WTC11 (cell line): ENCODE data around the gene ATF7. TPM values are rescaled to one million over a fixed set of nuclear protein-coding genes. Genes with fewer than 3 reads are reported as not detected.
A peak's percentile ranks its signal among the peaks of the same experiment; 100 is the strongest.

Source experiments
- ATAC-seq: fragments of 200-7000 bp; cut with Tn5 transposase; 2 replicates; pipeline ENCODE4 v1.10.0; 2021; ENCODE audit warnings: mild to moderate bottlenecking, moderate library complexity
- CTCF ChIA-PET: fragments of 300-600 bp; sonication (Branson Sonifier 250); formaldehyde crosslinking; loops from one replicate; lab custom pipeline; 2021; ENCODE audit warnings: antibody characterized with exemption; lab: Charles Lee
- POLR2A ChIA-PET: fragments of 350-600 bp; sonication (Branson Sonifier 250); formaldehyde crosslinking; loops from one replicate; lab custom pipeline; 2021; ENCODE audit warnings: antibody characterized with exemption; lab: Charles Lee
- DNase-seq: peaks from one replicate; pipeline ENCODE4 v3.0.0; 2021; ENCODE audit warnings: low spot score
- H3K27ac Mint-ChIP-seq: 2 replicates; pipeline ENCODE4 v1.8.0; 2021; ENCODE audit warnings: mixed read lengths
- H3K27me3 Mint-ChIP-seq: 2 replicates; pipeline ENCODE4 v1.8.0; 2021; ENCODE audit warnings: low read depth, mild to moderate bottlenecking, moderate library complexity, mixed read lengths
- H3K36me3 Mint-ChIP-seq: 2 replicates; pipeline ENCODE4 v1.8.0; 2021; ENCODE audit warnings: mixed read lengths
- H3K4me1 Mint-ChIP-seq: 2 replicates; pipeline ENCODE4 v1.8.0; 2022; ENCODE audit warnings: mixed read lengths
- H3K4me3 Mint-ChIP-seq: 2 replicates; pipeline ENCODE4 v1.8.0; 2021; ENCODE audit warnings: mild to moderate bottlenecking, moderate library complexity, mixed read lengths
- H3K9me3 Mint-ChIP-seq: 2 replicates; pipeline ENCODE4 v1.8.0; 2021; ENCODE audit warnings: mixed read lengths
- CREM ChIP-seq: sonication (generic); formaldehyde crosslinking; IDR thresholded peaks from 2 replicates; pipeline ENCODE4 v1.8.1; 2022; ENCODE audit warnings: mild to moderate bottlenecking, missing genetic modification reagents, moderate library complexity
- ESRRA ChIP-seq: sonication (generic); formaldehyde crosslinking; IDR thresholded peaks from 2 replicates; pipeline ENCODE4 v1.8.1; 2022; ENCODE audit warnings: mild to moderate bottlenecking, missing genetic modification reagents, borderline replicate concordance
- FOXK1 ChIP-seq: sonication (generic); formaldehyde crosslinking; IDR thresholded peaks from 2 replicates; pipeline ENCODE4 v1.8.0; 2022; ENCODE audit warnings: mild to moderate bottlenecking, moderate library complexity, missing genetic modification reagents
- IRF2 ChIP-seq: sonication (generic); formaldehyde crosslinking; IDR thresholded peaks from 2 replicates; pipeline ENCODE4 v1.8.0; 2022; ENCODE audit warnings: low read depth, missing genetic modification reagents, borderline replicate concordance
- MYBL2 ChIP-seq: sonication (generic); formaldehyde crosslinking; IDR thresholded peaks from 2 replicates; pipeline ENCODE4 v1.8.1; 2023; ENCODE audit warnings: mild to moderate bottlenecking, moderate library complexity, missing genetic modification reagents
- RORB ChIP-seq: fragments of 250-450 bp; sonication (Bioruptor Pico); IDR thresholded peaks from 2 replicates; pipeline ENCODE4 v1.9.0; 2021; ENCODE audit warnings: mild to moderate bottlenecking
- ZNF138 ChIP-seq: sonication (generic); formaldehyde crosslinking; conservative IDR thresholded peaks from 2 replicates; pipeline ENCODE4 v1.8.1; 2022; ENCODE audit warnings: mild to moderate bottlenecking, moderate library complexity, missing genetic modification reagents
- total RNA-seq: library from RNA; stranded (reverse); gene quantifications from 3 replicates; pipeline ENCODE4 v1.2.3, GENCODE V29; 2021
- TF ChIP-seq, protein P1 (sequence below): sonication (generic); formaldehyde crosslinking; IDR thresholded peaks from 2 replicates; pipeline ENCODE4 v1.8.0; 2022; ENCODE audit warnings: mild to moderate bottlenecking, missing genetic modification reagents
- TF ChIP-seq, protein P2 (sequence below): sonication (generic); formaldehyde crosslinking; IDR thresholded peaks from 2 replicates; pipeline ENCODE4 v1.8.0; 2023; ENCODE audit warnings: mild to moderate bottlenecking, missing genetic modification reagents
- TF ChIP-seq, protein P3 (sequence below): sonication (generic); formaldehyde crosslinking; IDR thresholded peaks from 2 replicates; pipeline ENCODE4 v1.8.1; 2023; ENCODE audit warnings: mild to moderate bottlenecking, missing genetic modification reagents
- TF ChIP-seq, protein P4 (sequence below): fragments of 250-450 bp; sonication (Bioruptor Pico); IDR thresholded peaks from 2 replicates; pipeline ENCODE4 v1.9.0; 2021; ENCODE audit warnings: mild to moderate bottlenecking
- TF ChIP-seq, protein P5 (sequence below): sonication (generic); formaldehyde crosslinking; IDR thresholded peaks from 2 replicates; pipeline ENCODE4 v1.8.1; 2023; ENCODE audit warnings: mild to moderate bottlenecking, missing genetic modification reagents, moderate library complexity
- TF ChIP-seq, protein P6 (sequence below): sonication (generic); formaldehyde crosslinking; IDR thresholded peaks from 2 replicates; pipeline ENCODE4 v1.8.1; 2023; ENCODE audit warnings: mild to moderate bottlenecking, missing genetic modification reagents
- TF ChIP-seq, protein P7 (sequence below): sonication (generic); formaldehyde crosslinking; IDR thresholded peaks from 2 replicates; pipeline ENCODE4 v1.8.0; 2022; ENCODE audit warnings: mild to moderate bottlenecking, missing genetic modification reagents
- TF ChIP-seq, protein P8 (sequence below): sonication (generic); formaldehyde crosslinking; IDR thresholded peaks from 2 replicates; pipeline ENCODE4 v1.8.0; 2022; ENCODE audit warnings: mild to moderate bottlenecking, missing genetic modification reagents

Gene ATF7
- total RNA-seq, 1 experiment from 2014 or later, result 16.3 TPM

DNA sequence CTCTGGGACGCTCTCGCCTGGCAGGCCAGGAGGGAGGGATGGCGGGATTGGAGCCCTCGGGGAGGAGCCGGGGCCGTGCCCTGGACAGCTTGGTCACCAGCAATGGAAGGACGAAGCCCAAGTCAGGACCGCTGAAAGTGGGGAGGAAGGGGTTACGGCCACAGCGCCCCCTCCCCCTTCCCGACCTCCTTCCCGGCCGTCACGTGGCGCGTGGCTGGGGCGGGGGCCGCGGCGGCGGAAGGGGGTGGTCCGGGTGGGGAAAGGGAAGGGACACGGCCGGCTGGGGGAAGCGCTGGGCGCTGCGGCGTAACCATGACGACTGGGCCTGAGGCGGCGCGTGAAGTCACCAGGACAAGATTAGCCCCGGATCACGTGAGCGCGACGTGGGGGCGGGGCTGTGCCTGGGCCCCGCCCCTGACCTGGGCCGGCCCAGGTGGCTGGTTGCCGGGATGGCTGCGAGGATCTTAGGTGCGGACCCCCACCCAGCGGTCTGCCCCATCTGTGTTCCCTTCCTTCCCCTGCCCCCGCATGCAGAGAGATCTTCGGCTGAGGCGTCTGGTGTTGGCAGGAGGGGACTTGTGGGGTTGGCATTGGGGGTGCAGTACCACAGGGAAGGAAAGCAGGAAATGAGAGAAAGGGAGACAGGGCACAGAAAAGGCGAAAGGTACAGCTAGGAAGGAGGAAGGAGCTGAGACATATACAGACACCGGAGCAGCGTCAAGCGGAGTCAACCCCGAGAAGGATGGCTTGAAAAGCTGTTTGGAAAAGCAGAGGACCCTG is 133.2 kb downstream of the ATF7 start:
- DNase-seq (peak; percentile 96), ATAC-seq (peak; percentile 78)
- TF ChIP-seq, protein P1, sequence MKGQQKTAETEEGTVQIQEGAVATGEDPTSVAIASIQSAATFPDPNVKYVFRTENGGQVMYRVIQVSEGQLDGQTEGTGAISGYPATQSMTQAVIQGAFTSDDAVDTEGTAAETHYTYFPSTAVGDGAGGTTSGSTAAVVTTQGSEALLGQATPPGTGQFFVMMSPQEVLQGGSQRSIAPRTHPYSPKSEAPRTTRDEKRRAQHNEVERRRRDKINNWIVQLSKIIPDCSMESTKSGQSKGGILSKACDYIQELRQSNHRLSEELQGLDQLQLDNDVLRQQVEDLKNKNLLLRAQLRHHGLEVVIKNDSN (CRISPR knock-in tag), result peak; percentile 95
- 0 out of 2 replicates have a peak, but pooled peaks have one; percentile 41 for TF ChIP-seq MYBL2 (CRISPR knock-in tag)
- TF ChIP-seq ESRRA (CRISPR knock-in tag), result no peak
- TF ChIP-seq FOXK1 (CRISPR knock-in tag), result peak; percentile 67; the same call in 1 of the 2 replicates
- TF ChIP-seq ZNF138 (CRISPR knock-in tag), result 0 out of 2 replicates have a peak, but pooled peaks have one; percentile 70
- TF ChIP-seq, protein P2, sequence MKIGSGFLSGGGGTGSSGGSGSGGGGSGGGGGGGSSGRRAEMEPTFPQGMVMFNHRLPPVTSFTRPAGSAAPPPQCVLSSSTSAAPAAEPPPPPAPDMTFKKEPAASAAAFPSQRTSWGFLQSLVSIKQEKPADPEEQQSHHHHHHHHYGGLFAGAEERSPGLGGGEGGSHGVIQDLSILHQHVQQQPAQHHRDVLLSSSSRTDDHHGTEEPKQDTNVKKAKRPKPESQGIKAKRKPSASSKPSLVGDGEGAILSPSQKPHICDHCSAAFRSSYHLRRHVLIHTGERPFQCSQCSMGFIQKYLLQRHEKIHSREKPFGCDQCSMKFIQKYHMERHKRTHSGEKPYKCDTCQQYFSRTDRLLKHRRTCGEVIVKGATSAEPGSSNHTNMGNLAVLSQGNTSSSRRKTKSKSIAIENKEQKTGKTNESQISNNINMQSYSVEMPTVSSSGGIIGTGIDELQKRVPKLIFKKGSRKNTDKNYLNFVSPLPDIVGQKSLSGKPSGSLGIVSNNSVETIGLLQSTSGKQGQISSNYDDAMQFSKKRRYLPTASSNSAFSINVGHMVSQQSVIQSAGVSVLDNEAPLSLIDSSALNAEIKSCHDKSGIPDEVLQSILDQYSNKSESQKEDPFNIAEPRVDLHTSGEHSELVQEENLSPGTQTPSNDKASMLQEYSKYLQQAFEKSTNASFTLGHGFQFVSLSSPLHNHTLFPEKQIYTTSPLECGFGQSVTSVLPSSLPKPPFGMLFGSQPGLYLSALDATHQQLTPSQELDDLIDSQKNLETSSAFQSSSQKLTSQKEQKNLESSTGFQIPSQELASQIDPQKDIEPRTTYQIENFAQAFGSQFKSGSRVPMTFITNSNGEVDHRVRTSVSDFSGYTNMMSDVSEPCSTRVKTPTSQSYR, result peak; percentile 66; the same call in 1 of the 2 replicates
- TF ChIP-seq, protein P3, sequence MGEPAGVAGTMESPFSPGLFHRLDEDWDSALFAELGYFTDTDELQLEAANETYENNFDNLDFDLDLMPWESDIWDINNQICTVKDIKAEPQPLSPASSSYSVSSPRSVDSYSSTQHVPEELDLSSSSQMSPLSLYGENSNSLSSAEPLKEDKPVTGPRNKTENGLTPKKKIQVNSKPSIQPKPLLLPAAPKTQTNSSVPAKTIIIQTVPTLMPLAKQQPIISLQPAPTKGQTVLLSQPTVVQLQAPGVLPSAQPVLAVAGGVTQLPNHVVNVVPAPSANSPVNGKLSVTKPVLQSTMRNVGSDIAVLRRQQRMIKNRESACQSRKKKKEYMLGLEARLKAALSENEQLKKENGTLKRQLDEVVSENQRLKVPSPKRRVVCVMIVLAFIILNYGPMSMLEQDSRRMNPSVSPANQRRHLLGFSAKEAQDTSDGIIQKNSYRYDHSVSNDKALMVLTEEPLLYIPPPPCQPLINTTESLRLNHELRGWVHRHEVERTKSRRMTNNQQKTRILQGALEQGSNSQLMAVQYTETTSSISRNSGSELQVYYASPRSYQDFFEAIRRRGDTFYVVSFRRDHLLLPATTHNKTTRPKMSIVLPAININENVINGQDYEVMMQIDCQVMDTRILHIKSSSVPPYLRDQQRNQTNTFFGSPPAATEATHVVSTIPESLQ (CRISPR knock-in tag), result no peak
- TF ChIP-seq, protein P4, sequence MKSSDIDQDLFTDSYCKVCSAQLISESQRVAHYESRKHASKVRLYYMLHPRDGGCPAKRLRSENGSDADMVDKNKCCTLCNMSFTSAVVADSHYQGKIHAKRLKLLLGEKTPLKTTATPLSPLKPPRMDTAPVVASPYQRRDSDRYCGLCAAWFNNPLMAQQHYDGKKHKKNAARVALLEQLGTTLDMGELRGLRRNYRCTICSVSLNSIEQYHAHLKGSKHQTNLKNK (CRISPR knock-in tag), result no peak
- TF ChIP-seq, protein P5, sequence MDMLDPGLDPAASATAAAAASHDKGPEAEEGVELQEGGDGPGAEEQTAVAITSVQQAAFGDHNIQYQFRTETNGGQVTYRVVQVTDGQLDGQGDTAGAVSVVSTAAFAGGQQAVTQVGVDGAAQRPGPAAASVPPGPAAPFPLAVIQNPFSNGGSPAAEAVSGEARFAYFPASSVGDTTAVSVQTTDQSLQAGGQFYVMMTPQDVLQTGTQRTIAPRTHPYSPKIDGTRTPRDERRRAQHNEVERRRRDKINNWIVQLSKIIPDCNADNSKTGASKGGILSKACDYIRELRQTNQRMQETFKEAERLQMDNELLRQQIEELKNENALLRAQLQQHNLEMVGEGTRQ (CRISPR knock-in tag), result peak; percentile 97
- TF ChIP-seq, protein P6, sequence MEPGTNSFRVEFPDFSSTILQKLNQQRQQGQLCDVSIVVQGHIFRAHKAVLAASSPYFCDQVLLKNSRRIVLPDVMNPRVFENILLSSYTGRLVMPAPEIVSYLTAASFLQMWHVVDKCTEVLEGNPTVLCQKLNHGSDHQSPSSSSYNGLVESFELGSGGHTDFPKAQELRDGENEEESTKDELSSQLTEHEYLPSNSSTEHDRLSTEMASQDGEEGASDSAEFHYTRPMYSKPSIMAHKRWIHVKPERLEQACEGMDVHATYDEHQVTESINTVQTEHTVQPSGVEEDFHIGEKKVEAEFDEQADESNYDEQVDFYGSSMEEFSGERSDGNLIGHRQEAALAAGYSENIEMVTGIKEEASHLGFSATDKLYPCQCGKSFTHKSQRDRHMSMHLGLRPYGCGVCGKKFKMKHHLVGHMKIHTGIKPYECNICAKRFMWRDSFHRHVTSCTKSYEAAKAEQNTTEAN (CRISPR knock-in tag), result 0 out of 2 replicates have a peak, but pooled peaks have one; percentile 55
- no peak for TF ChIP-seq IRF2 (CRISPR knock-in tag)
- no peak for TF ChIP-seq CREM (CRISPR knock-in tag)
- TF ChIP-seq RORB (CRISPR knock-in tag), result no peak
- TF ChIP-seq, protein P7, sequence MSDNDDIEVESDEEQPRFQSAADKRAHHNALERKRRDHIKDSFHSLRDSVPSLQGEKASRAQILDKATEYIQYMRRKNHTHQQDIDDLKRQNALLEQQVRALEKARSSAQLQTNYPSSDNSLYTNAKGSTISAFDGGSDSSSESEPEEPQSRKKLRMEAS (CRISPR knock-in tag), result peak; percentile 45; the same call in 1 of the 2 replicates
- TF ChIP-seq, protein P8, sequence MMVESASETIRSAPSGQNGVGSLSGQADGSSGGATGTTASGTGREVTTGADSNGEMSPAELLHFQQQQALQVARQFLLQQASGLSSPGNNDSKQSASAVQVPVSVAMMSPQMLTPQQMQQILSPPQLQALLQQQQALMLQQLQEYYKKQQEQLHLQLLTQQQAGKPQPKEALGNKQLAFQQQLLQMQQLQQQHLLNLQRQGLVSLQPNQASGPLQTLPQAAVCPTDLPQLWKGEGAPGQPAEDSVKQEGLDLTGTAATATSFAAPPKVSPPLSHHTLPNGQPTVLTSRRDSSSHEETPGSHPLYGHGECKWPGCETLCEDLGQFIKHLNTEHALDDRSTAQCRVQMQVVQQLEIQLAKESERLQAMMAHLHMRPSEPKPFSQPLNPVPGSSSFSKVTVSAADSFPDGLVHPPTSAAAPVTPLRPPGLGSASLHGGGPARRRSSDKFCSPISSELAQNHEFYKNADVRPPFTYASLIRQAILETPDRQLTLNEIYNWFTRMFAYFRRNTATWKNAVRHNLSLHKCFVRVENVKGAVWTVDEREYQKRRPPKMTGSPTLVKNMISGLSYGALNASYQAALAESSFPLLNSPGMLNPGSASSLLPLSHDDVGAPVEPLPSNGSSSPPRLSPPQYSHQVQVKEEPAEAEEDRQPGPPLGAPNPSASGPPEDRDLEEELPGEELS (CRISPR knock-in tag), result 0 out of 2 replicates have a peak, but pooled peaks have one; percentile 60
- no peaks in the 10 kb centered on the region for H3K27me3 Mint-ChIP-seq
- no peaks in the 10 kb centered on the region for H3K9me3 Mint-ChIP-seq
- H3K27ac Mint-ChIP-seq, result peak overlapping the region; percentile 99
- H3K4me1 Mint-ChIP-seq, result peaks cover 46% of the 10 kb centered on the region
- H3K36me3 Mint-ChIP-seq, result no peaks in the 10 kb centered on the region
- peak overlapping the region; percentile 88 for H3K4me3 Mint-ChIP-seq
- CTCF ChIA-PET, result interaction anchor here (0.6 to 4.8 kb wide), 17 partner anchors 11 to 265 kb away, joined by 3 to 39 read pairs (median 5); partner anchors contain the start of genes AAAS, ATF7 and ATP5MC2
- POLR2A ChIA-PET, result interaction anchor here (0.6 to 3.2 kb wide), 5 partner anchors 8 to 281 kb away, joined by 3 to 23 read pairs (median 4); partner anchors contain the start of genes SP1 and TARBP2
